Measurements from ENCODE around the gene NCS1. TPM values are rescaled to one million over a fixed set of nuclear protein-coding genes. Genes with fewer than 3 reads are reported as not detected.

The NCS1 gene
- total RNA-seq, 2 donors from 2014 or later = 19.1 to 28.5 TPM

GRCh38 chr9:130243882-130244170 is 71.6 kb downstream of the NCS1 start:
- intact Hi-C loops (cut with DNase I) = no loop called here
- H3K27me3 ChIP-seq (replicated peaks; ENCODE audit: insufficient read depth) = no peaks in the 10 kb centered on the region
- no peak for DNase-seq (ENCODE audit: low spot score)
- WGBS = 90% methylated on average over 7 of the region's 7 CpGs
- no peak overlapping the region for H3K4me3 ChIP-seq
- no peaks in the 10 kb centered on the region for H3K9me3 ChIP-seq
- H3K4me1 ChIP-seq (replicated peaks) = no peaks in the 10 kb centered on the region
- no peak overlapping the region for H3K27ac ChIP-seq
- H3K36me3 ChIP-seq = no peaks in the 10 kb centered on the region
- TF ChIP-seq POLR2A (IDR thresholded peaks at IDR 0.05) = no peak
- no peak for TF ChIP-seq CTCF (IDR thresholded peaks at IDR 0.05)
- TF ChIP-seq POLR2AphosphoS5 (IDR thresholded peaks at IDR 0.05) = no peak

- no peak overlapping the region for H3K4me3 ChIP-seq
- H3K27me3 ChIP-seq (replicated peaks; ENCODE audit: insufficient read depth) = no peaks in the 10 kb centered on the region
- TF ChIP-seq CTCF (IDR thresholded peaks at IDR 0.05) = no peak
- TF ChIP-seq POLR2A (IDR thresholded peaks at IDR 0.05) = no peak
- TF ChIP-seq POLR2AphosphoS5 (IDR thresholded peaks at IDR 0.05) = no peak
- intact Hi-C loops (cut with DNase I) = no loop called here
- DNase-seq (ENCODE audit: low spot score) = no peak
- WGBS = 86% methylated on average over 13 of the region's 13 CpGs
- H3K27ac ChIP-seq = no peak overlapping the region
- no peaks in the 10 kb centered on the region for H3K36me3 ChIP-seq
- H3K9me3 ChIP-seq = no peaks in the 10 kb centered on the region
- H3K4me1 ChIP-seq (replicated peaks) = no peaks in the 10 kb centered on the region
These were observed 72.5 kb downstream of the NCS1 start for GRCh38 chr9:130244548-130245165.

GRCh38 chr9:130245474-130245873 is 73.3 kb downstream of the NCS1 start:
- H3K4me1 ChIP-seq (replicated peaks) = no peaks in the 10 kb centered on the region
- WGBS = 92% methylated on average over 11 of the region's 11 CpGs
- no peak for DNase-seq (ENCODE audit: low spot score)
- no peaks in the 10 kb centered on the region for H3K27me3 ChIP-seq (replicated peaks; ENCODE audit: insufficient read depth)
- no peak overlapping the region for H3K4me3 ChIP-seq
- no peak overlapping the region for H3K27ac ChIP-seq
- H3K36me3 ChIP-seq = no peaks in the 10 kb centered on the region
- H3K9me3 ChIP-seq = no peaks in the 10 kb centered on the region
- TF ChIP-seq CTCF (IDR thresholded peaks at IDR 0.05) (no peak), POLR2AphosphoS5 (IDR thresholded peaks at IDR 0.05) (no peak), POLR2A (IDR thresholded peaks at IDR 0.05) (no peak)
- intact Hi-C loops (cut with DNase I) = no loop called here

- H3K4me3 ChIP-seq = no peak overlapping the region
- WGBS = 92% methylated on average over 3 of the region's 3 CpGs
These were observed 73.9 kb downstream of the NCS1 start for GRCh38 chr9:130246126-130246525.

More at GRCh38 chr9:130246126-130246525, 73.9 kb downstream of the NCS1 start:
- intact Hi-C loops (cut with DNase I) = no loop called here
- H3K9me3 ChIP-seq = no peaks in the 10 kb centered on the region
- H3K27me3 ChIP-seq (replicated peaks; ENCODE audit: insufficient read depth) = no peaks in the 10 kb centered on the region
- no peak overlapping the region for H3K27ac ChIP-seq
- TF ChIP-seq POLR2A (IDR thresholded peaks at IDR 0.05) (no peak), POLR2AphosphoS5 (IDR thresholded peaks at IDR 0.05) (no peak), CTCF (IDR thresholded peaks at IDR 0.05) (no peak)
- H3K36me3 ChIP-seq = no peaks in the 10 kb centered on the region
- H3K4me1 ChIP-seq (replicated peaks) = no peaks in the 10 kb centered on the region
- DNase-seq (ENCODE audit: low spot score) = no peak

Measured in prostate gland (tissue), 2 donors.